Measurements from ENCODE around the gene SPEM1. TPM values are rescaled to one million over a fixed set of nuclear protein-coding genes. Genes with fewer than 3 reads are reported as not detected.

SPEM1 gene
- total and polyA plus RNA-seq, 2 of the 13 experiments (the other 11 are each of a cell fraction or from before 2014, with no cell fraction given): not detected

GRCh38 chr17:7444682-7445618 is 24.8 kb downstream of the SPEM1 start, which contains the start of gene CHRNB1 (continued):
- TF ChIP-seq ZNF407 (CRISPR knock-in tag; IDR thresholded peaks at IDR 0.05; ENCODE audit: not compliant biosample characterization) (no peak), SIN3A (IDR thresholded peaks at IDR 0.05; ENCODE audit: borderline replicate concordance, low read depth, low read length) (peak; percentile 49; the same call in 1 of the 2 replicates), AFF4 (CRISPR knock-in tag; IDR thresholded peaks at IDR 0.05) (no peak), PCBP1 (IDR thresholded peaks at IDR 0.05; ENCODE audit: borderline replicate concordance, low read depth, low read length) (0 out of 2 replicates have a peak, but pooled peaks have one; percentile 51), AGO1 (IDR thresholded peaks at IDR 0.05; ENCODE audit: low read depth, low read length, poor library complexity, severe bottlenecking) (peak; percentile 72), DNMT3B (CRISPR knock-in tag; conservative IDR thresholded peaks at IDR 0.05) (peak; percentile 79; the same call in 1 of the 2 replicates), ZNF607 (CRISPR knock-in tag; IDR thresholded peaks at IDR 0.05; ENCODE audit: borderline replicate concordance) (0 out of 2 replicates have a peak, but pooled peaks have one; percentile 33), ETS1 (CRISPR knock-in tag; IDR thresholded peaks at IDR 0.05) (no peak), GMEB1 (CRISPR knock-in tag; IDR thresholded peaks at IDR 0.05; ENCODE audit: borderline replicate concordance) (peak; percentile 47; the same call in 1 of the 2 replicates), ZNF678 (CRISPR knock-in tag; IDR thresholded peaks at IDR 0.05) (no peak; the same call in 1 of the 2 replicates), ZNF296 (CRISPR knock-in tag; conservative IDR thresholded peaks at IDR 0.05) (no peak)
